HT1080 (cell line): ENCODE measurements around the gene CDH4. TPM values are rescaled to one million over a fixed set of nuclear protein-coding genes. Genes with fewer than 3 reads are reported as not detected.

Experiments
- DNase-seq: peaks from one replicate; pipeline ENCODE4 v3.0.0-alpha.2; 2015; ENCODE audit warnings: low read depth
- total RNA-seq: library from RNA; depleted of rRNA; stranded (reverse); fragments of >200 nt; shearing (Covaris generic); gene quantifications from 2 replicates; pipeline ENCODE4 v1.2.3, GENCODE V29; 2014

CDH4 gene
- total RNA-seq, 1 experiment from 2014 or later, result 10.8 TPM

DNA sequence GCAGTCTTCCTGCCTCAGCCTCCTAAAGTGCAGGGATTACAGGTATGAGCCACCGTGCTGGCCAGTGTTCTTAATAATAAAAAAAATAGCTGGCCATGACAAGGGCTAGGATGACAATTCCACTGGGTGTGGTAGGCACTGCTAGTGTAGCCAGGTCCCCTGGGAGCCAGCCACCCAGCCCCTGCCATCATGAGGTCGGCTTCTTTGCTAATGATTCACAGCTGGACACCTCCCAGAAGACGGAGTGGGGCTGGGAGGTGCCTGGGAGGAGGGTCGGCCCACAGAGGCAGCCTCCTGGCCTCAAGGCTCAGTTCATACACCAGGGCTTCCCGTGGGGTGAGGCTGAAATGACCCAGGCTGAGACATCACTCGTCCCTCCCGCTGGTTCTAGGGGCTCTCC lies 583.2 kb downstream of the CDH4 start:
- DNase-seq, result no peak

DNA sequence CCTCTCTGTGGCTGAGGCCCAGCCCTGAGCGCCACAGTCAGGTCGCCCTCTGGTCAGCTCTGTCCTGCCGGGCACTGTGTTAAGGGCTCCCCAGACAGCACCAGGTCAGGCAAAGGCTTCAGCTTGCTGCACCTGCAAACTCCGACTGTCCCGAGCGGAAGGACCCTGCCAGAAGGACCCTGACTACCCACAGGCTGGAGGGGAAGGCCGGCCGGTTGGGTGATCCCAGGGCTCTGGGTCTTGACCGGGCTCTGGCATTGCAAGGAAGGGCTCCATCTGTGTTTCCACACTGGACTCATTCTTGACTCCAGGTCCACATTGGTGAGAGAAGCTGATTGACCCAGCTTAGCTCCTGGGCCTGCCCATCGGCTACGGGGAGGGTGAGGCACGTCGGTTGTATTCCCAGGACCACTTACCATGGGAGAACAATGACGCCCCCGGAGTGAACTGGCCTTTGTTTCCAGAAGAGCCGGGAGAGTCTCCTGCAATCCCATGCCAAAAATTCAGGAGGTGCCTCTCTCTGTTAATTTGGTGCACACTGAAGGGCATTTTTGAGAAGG lies 583.8 kb downstream of the CDH4 start:
- no peak for DNase-seq

DNA sequence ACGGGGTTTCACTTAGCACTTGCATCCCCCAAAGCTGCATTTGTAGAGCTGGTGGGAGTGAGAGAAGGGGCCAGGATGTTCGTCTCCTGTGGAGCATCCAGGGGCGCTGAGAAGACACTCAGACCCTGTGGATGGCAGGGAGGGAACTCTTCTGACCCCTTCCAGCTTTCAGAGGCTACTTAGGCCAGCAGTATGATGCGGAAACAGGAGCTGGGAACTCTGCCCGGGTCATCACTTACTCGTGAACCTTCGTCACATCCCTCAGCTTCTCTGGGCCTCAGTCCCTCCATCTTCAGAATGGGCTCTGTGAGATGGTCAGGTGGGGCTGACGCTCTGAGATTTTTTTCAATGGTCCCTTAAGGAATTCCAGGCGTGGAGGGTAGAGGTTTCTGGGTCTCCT lies 585.1 kb downstream of the CDH4 start:
- DNase-seq, result no peak

DNA sequence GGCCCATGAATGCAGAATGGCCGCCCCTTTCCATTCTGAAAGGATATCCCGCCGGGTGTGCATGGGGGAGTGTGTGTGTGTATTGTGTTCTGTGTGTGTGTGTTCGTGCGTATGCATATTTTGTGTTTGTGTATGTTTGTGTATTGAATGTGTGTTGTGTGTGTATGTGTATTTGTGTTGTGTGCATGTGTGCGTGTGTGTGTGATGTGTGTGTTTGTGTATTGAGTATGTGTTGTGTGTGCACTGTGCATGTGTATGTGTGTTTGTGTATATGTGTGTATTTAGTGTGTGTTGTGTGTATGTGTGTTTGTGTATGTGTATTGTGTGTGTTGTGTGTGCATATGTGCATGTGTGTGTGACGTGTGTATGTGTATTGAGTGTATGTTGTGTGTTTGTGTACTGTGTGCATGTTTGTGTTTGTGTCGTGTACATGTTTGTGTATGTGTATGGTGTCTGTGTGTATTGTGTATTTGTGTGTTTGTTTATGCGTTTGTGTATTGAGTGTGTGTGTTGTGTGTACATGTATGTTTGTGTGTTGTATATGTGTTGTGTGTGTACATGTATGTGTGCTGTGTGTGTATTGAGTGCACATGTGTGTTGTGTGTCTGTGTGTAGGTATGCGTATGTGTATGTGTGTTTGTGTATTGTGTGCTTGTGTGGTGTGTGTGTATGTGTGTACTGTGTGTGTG lies 587.3 kb downstream of the CDH4 start:
- DNase-seq, result no peak

DNA sequence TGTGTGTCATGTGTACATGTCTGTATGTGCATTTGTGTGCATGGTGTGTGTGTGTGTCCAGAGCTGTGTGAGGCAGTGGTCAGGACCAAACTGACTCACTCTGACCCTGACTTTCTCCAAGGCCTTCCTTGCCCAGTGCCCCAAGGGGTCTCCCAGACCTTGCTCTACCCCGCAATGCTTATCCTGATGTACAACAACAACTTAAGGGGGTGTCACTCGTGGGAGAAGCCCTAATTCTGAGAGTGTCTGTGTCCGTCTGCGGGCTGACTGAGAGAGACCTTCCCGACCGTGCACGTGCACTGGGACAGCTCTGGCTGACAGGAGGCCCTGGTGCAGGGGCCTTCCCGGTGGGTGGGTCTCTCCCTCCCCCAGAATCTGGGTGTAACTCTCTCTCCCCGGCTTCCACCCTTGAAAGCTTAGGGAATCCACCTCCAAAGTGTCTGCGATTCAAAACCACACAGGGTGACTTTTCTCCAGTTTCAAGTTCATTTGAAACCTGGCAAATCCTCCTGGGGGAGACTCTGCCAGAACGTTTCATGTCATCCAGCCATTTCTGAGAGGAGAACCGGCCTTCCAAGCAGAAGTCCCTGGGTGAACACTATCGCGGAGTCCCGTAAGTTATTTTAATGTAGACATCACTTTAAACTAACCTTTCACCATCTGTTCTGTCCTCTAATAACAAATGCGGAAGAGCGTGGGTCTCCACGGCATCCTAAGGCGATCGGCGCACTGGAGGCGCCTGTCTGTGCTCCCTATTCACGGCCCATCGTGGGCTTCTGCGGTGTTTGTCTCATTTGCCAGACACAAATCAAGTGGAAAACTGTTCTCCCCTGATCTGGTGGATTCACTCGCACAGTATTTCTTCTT lies 588.1 kb downstream of the CDH4 start:
- DNase-seq, result no peak

DNA sequence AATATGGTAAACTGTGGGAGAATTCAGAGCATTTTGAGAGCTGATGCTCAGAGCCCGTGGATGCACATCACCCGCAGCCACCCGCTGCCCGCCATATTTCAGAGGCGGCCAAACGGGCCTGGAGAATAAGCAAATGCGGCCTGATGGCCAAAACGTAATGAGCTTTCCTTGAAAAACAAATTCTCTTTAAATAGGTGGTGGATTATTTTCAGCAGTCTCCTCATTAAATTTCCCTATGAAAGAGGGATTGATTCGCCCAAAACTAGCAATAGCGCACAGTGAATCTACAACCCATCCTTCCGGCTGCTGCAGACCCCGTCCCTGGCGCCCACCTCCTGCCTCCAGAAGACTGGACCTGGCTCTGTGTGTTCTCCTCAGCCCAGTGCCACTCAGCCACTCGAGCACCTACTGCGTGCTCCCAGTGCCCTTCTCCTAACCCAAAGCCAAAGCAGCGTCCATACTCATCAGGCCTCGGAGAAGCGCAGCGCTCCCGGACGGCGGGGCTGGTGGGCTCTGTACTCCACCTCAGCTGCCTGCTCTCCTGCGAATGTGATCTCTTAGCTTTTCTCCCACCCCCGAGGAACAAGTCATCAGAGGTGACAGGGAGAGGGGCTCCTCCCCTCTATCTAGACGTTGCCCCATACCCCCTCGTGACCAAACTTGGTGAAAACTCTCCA lies 588.9 kb downstream of the CDH4 start:
- DNase-seq, result no peak

DNA sequence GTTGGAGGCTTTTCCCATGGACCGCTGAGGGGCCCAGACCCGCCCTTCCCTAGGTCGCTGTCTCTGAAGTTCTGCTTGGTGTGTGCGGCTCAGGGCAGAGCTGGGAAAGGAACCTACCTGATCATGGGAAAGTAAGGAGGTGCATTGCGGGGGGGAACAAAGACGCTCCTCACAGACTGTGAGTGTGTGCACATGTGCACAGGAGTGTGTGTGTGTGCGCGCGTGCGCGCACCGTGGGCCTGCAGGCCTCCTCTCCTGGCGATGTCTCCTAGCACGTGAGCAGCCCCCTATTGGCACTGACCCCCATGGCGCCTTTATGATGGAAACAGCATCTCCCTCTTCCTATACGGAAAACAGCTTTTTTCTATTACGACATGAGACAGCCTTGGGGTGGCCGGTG lies 589.5 kb downstream of the CDH4 start:
- no peak for DNase-seq

DNA sequence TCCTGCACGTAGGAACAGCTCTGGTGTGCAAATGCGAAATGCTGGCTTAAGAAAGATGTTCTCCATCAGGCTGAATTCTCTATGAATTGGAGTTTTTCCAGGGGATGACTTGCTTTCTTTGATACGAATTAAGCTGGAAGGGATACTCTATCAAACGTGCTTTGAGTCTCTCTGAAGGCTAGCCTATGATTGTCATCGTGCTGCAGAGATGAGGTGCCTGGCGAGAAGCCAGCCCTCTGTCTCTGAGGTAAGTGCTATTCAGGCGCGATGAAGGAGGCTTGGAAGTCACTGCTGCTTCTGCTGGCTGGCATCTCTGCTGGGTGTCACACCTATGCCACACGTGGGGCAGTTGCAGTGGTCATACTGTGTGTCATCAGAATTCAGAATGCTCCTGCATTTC lies 589.9 kb downstream of the CDH4 start:
- no peak for DNase-seq

DNA sequence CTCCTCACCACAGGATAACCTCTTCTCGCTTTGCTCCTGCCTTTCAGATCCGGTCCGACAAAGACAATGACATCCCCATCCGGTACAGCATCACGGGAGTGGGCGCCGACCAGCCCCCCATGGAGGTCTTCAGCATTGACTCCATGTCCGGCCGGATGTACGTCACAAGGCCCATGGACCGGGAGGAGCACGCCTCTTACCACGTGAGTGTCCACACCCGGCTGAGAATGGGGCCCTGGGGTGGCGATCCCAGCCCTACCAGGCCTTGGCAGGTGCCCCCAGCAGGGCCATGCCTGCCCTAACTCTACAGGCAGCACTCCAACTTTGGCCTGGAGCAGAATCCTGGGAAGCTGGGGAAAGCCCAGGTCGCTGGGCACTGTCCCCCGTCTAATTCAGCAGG lies 592.6 kb downstream of the CDH4 start:
- no peak for DNase-seq

DNA sequence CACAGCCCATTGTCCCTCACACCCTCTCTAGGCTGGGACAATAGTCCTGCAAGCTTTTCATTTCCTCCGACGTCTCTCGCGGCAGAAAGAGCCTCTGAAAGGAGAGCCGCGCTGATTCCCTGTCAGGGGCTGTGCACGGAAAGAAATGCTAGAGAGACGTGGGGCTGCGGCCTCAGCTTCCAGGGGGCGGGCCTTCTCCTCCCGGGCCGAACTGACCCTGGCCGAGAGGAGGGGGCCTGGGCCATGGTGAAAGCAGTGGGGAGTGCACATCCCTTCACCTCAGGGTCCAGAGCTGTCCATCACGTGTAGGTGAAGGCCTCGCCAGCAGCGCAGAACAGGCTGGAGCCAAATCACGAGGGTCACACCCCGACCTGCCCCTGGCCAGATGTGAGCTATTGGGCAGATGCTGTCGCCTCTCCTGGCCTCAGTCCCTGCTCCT lies 593.2 kb downstream of the CDH4 start:
- no peak for DNase-seq

DNA sequence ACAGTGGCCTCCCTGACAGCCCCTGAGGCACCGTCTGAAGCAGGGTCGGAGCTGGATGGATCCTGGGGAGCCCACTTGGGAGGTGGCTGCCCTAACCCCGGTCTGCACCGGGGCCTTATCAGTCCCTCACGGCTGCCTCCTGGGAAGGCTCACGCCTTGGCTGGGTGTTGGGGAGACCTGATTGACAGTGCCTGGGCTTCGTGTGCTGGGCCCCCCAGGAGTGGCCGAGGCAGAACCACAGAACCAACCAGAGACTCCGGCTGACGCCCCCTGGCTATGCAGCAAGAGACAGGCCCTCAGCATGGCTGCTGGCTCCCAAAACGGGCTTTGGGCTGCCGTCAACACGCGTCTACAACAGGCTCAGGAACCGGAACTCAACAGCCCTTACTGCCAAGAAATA lies 594.0 kb downstream of the CDH4 start:
- no peak for DNase-seq

DNA sequence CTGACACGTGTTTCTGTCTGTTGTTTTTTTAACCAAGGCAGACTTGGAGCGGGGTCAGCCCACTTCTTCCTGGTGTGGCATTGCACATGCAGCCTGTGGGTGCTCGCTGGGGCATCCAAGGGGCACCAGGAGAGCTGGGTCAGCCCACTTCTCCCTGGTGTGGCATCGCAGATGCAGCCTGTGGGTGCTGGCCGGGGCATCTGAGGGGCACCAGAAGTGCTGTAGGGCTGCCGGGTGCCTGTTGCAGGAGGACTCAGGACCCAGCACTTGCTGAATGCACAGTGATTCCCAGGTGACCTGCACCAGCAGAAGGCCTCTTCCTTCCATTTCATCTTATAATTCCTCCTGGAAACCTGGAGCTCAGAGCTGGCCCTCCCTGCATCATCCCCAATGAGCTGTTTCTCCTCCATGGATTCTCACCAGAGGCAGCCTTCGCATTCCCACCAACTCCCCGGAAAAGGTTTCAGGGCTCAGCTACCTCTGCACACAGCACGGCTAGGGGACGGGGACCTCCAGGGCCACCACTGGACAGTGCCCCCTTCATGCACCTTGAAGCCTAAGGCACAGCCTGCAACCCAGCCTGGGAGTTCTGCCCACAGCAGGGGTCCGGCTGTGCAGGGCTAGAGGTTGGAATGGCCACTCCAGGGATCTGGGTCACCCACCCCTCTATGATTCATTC lies 594.8 kb downstream of the CDH4 start:
- DNase-seq, result no peak

DNA sequence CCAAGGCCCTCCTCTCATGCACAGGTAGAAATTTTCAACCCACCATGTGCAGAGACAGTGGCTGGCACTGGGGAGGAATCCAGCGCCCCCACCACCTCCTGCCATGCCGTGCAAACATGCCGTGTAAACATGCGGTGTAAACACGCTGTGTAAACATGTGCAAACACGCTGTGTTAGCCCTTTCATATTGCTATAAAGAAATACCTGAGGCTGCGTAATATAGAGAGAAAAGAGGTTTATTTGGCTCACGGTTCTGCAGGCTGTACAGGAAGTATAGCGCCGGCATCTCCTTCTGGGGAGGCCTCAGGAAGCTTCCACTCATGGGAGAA lies 595.3 kb downstream of the CDH4 start:
- no peak for DNase-seq

DNA sequence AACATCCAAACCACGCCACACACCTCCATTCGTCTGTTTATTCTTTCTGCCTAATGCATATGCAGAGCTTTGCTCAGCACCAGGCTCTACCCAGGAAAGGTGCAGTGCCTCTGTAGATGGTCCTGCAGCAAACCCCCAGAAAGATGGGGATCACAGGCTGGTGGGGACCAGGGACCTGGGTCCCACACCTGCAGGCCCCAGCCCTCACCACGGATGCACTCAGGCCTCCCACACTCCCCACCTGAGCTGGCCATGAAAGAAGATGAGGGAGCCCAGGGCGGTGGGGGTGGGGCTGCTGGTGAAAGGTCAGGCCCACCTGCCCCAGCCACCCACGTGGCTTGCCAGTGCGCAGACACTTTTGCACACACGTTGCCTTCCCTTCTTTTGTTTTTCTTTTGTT lies 595.9 kb downstream of the CDH4 start:
- DNase-seq, result no peak

DNA sequence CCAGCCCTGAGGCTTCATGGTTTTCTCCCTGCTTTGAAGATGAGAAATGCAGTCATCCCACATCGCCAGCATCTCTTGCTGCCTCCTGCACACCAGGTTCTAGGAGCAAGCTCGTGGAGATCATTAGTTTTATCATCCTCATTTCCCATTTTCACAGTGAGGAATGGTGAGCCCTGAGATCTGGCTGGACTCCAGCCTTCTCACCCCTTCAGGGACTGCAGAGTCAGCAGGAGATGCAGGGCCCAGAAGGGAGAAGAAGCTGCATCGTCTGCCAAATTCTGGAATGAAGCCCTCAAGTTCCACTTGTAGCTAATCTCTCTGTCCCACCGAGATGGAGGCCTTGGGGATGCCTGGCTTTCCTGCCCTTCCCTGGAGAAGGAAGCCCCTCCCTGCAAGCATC lies 596.8 kb downstream of the CDH4 start:
- no peak for DNase-seq

DNA sequence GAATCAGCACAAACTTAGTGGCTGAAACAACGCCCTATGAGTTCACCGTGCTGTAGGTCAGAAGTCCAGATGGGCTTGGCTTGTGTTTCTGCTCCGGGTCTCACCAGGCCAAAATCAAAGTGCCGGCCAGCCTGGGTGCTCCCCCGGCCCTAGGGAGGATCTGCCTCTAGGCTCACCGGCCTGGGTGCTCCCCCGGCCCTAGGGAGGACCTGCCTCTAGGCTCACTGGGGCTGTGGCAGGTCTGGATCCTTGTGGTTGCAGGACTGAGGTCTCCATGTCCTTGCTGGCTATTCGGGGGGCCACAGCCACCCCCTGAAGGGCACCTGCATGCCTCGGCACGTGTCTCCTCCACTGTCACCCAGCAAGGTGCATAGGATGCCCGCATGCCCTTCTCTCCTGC lies 597.3 kb downstream of the CDH4 start:
- DNase-seq, result no peak

DNA sequence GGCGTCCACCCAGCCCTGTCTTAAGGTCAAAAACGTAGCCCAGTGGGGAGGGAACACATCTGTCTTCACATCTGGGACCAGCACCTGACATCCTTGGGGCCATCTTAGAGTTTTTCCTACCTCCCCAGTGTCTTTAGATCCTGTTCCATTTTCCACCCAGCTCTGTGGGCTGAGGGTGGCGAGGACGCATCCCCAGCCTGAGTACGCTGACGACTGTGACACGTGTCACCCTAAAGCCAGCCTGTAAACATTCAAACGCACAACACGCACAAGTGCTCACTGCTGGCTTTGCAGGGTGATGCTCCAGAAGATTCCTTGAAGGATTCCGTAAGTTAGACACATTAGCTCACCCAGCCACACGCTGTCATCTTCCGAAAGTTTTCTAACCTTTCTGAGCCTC lies 597.8 kb downstream of the CDH4 start:
- no peak for DNase-seq

DNA sequence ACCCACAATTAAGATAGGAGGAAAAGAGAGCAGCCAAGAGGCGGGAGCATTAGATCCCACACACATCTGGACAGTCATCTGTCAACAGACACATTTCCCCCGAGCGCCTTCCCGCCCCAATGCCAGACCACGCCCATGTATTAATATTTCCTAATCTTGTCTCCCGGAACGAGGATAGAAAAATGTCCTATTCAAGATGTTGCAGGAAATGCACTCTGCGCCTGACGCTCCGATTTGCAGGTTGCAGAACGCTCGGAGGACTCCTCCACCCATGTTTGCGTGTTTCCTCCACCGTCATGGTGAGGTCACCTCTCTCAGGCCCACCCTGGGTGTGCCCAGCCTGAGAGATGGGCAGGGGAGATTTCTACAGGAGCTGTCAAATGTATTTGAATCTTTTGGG lies 598.4 kb downstream of the CDH4 start:
- no peak for DNase-seq

DNA sequence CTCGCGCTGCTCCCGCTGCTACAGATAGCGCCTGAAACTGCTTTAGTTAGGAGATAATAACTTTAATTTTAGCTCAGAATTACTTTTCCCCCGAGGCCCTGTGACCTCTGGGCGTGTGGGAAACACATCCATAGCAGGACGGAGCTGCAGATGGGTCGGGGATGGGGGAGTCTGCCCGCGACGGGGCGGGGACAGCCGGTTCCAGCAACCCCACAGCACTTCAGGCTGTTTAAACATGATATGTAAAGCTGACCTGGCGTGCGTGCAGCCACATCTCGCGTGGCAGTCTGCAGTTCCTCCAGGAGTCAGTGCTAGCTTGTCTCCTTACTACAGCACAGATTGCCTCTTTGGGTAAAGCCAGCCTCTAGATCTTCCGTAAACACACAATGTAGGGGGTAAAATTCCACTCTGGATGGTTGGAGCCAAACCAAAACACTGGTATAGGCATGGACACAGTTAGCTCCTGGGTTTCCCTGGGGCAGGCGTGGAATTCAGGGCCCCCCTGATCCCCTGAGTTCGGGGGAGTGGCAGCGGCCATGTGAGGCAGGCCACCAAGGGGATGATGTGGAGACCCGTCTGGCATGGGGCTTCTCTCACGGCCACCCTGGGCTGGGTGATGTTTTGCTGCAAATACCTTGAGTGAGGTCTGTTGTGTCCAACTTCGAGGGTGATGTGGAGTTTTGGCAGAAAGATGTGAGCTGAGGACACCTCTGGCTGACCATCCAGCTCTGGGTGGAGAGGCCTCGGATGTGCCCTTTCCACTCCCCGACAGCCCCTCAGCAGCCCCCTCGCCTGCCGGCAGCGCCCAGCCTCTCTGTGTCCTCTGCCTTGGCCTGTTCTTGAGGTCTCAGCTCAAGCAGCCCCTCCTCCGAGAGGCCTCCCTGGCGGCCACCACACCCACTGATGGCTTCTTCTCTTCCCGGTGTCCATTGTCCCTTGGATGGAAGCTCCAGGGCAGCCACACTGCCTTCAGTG lies 599.2 kb downstream of the CDH4 start:
- DNase-seq, result no peak

DNA sequence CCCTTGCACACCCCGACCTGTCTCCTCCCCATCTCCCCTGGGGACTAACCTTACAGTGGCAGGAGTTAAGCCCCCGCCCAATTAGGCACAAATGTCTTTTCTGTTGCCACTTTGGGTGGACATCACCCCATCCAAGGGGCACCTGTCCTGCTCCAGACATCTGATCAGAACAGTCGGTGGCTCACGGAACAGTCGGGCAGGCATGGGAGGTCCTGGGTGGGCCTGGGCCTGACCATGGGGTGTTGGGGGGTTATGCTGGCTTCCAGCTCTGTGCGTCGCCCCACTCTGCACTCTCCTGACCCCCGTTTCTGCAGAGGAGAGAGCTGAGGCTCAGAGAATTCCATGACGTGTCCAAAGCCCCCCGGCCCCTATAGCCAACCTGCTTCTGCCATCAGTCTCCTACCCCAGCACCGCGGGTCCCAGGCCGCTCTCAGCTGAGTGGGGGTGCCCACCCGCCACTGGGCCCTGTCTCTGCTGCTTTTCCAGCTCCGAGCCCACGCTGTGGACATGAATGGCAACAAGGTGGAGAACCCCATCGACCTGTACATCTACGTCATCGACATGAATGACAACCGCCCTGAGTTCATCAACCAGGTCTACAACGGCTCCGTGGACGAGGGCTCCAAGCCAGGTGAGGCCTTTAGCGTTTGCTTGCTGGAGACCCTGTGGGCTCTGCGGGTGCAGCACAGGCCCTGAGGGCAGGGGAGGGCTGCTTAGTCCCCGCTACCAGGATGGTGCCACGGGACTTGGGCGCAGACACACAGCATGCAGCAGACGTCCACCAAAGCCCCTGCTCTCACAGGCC lies 600.4 kb downstream of the CDH4 start:
- no peak for DNase-seq
